ENCODE results near the gene VPREB3.

VPREB3 gene

GRCh38 chr22:23782252-23782651 is 28.0 kb upstream of the VPREB3 start:
- no peak for DNase-seq

GRCh38 chr22:23781511-23782183 is 27.4 kb upstream of the VPREB3 start:
- DNase-seq = no peak

GRCh38 chr22:23781065-23781464 is 26.8 kb upstream of the VPREB3 start:
- DNase-seq = no peak

GRCh38 chr22:23780146-23780748 is 26.0 kb upstream of the VPREB3 start:
- no peak for DNase-seq

GRCh38 chr22:23779731-23780130 is 25.5 kb upstream of the VPREB3 start:
- DNase-seq = no peak

- no peak for DNase-seq
Observed at GRCh38 chr22:23779083-23779482, 24.9 kb upstream of the VPREB3 start.

- no peak for DNase-seq
Observed at GRCh38 chr22:23778577-23778900, 24.3 kb upstream of the VPREB3 start.

- no peak for DNase-seq
Observed at GRCh38 chr22:23777776-23778576, 23.8 kb upstream of the VPREB3 start.

GRCh38 chr22:23775779-23776375 is 21.7 kb upstream of the VPREB3 start:
- no peak for DNase-seq

GRCh38 chr22:23774922-23775436 is 20.8 kb upstream of the VPREB3 start:
- no peak for DNase-seq

GRCh38 chr22:23774114-23774921 is 20.1 kb upstream of the VPREB3 start:
- no peak for DNase-seq

GRCh38 chr22:23773483-23774113 is 19.4 kb upstream of the VPREB3 start:
- DNase-seq = no peak

GRCh38 chr22:23772649-23773473 is 18.6 kb upstream of the VPREB3 start, which contains the start of gene MMP11:
Gene MMP11, plus strand, starts transcription at chr22:23772849. Its CDS starts 22 bp downstream, at chr22:23772871.
- peak; percentile 52 for DNase-seq

GRCh38 chr22:23772315-23772648 is 18.1 kb upstream of the VPREB3 start:
- no peak for DNase-seq

GRCh38 chr22:23769321-23769965 is 15.2 kb upstream of the VPREB3 start:
- DNase-seq = no peak

- DNase-seq = peak; percentile 71
Observed at GRCh38 chr22:23767673-23768548, 13.7 kb upstream of the VPREB3 start, which contains the start of gene CHCHD10. Gene CHCHD10, minus strand, starts transcription at chr22:23767972. Its CDS starts 98 bp downstream, at chr22:23767874.

- DNase-seq = no peak
Observed at GRCh38 chr22:23767303-23767672, 13.1 kb upstream of the VPREB3 start.

- no peak for DNase-seq
Observed at GRCh38 chr22:23764899-23765881, 11.0 kb upstream of the VPREB3 start.
